Osteocyte (in vitro differentiated cells): ENCODE results near the gene ACKR3. TPM values are rescaled to one million over a fixed set of nuclear protein-coding genes. Genes with fewer than 3 reads are reported as not detected.

Experiments used
- DNase-seq: peaks from one replicate; pipeline ENCODE4 v3.0.0; 2021; ENCODE audit warnings: mixed read lengths; ENCODE audit not compliant: unreplicated experiment; ENCODE audit errors: extremely low spot score
- H3K27ac Mint-ChIP-seq: one replicate; pipeline ENCODE4 v1.8.0; 2021; ENCODE audit warnings: mild to moderate bottlenecking, mixed read lengths; ENCODE audit not compliant: unreplicated experiment
- H3K27me3 Mint-ChIP-seq: one replicate; pipeline ENCODE4 v1.8.0; 2021; ENCODE audit warnings: mixed read lengths; ENCODE audit not compliant: unreplicated experiment
- H3K36me3 Mint-ChIP-seq: one replicate; pipeline ENCODE4 v1.8.0; 2021; ENCODE audit warnings: mixed read lengths; ENCODE audit not compliant: unreplicated experiment
- H3K4me1 Mint-ChIP-seq: one replicate; pipeline ENCODE4 v1.8.0; 2021; ENCODE audit warnings: mixed read lengths; ENCODE audit not compliant: unreplicated experiment
- H3K4me3 Mint-ChIP-seq: one replicate; pipeline ENCODE4 v1.8.0; 2021; ENCODE audit warnings: mild to moderate bottlenecking, moderate library complexity, mixed read lengths; ENCODE audit not compliant: unreplicated experiment
- H3K9me3 Mint-ChIP-seq: one replicate; pipeline ENCODE4 v1.8.0; 2021; ENCODE audit warnings: mixed read lengths; ENCODE audit not compliant: unreplicated experiment
- CTCF ChIP-seq: fragments of 200-600 bp; sonication (generic); IDR thresholded peaks from 2 replicates; pipeline ENCODE4 v1.5.0; 2021; ENCODE audit warnings: antibody characterized with exemption, mild to moderate bottlenecking, moderate library complexity
- total RNA-seq: library from RNA; stranded (reverse); gene quantifications from 2 replicates; pipeline ENCODE4 v1.2.1, GENCODE V29; 2021

ACKR3 gene
- total RNA-seq, 1 donor from 2014 or later, result 36.9 TPM

- DNase-seq, result no peak
- peaks cover 29% of the 10 kb centered on the region for H3K4me1 Mint-ChIP-seq
- H3K9me3 Mint-ChIP-seq, result no peaks in the 10 kb centered on the region
- H3K27me3 Mint-ChIP-seq, result peaks cover 32% of the 10 kb centered on the region
- no peak overlapping the region for H3K27ac Mint-ChIP-seq
- no peak overlapping the region for H3K4me3 Mint-ChIP-seq
- TF ChIP-seq CTCF, result no peak
- H3K36me3 Mint-ChIP-seq, result no peaks in the 10 kb centered on the region
Observed at GRCh38 chr2:236603361-236604015, 33.9 kb downstream of the ACKR3 start.

GRCh38 chr2:236604575-236605344, 35.1 kb downstream of the ACKR3 start:
- TF ChIP-seq CTCF, result no peak
- Mint-ChIP-seq H3K4me1 (peaks cover 37% of the 10 kb centered on the region), H3K27ac (no peak overlapping the region), H3K36me3 (no peaks in the 10 kb centered on the region), H3K4me3 (no peak overlapping the region), H3K27me3 (peaks cover 27% of the 10 kb centered on the region), H3K9me3 (no peaks in the 10 kb centered on the region)
- no peak for DNase-seq

- H3K27me3 Mint-ChIP-seq, result peaks cover 24% of the 10 kb centered on the region
- H3K27ac Mint-ChIP-seq, result no peak overlapping the region
- H3K36me3 Mint-ChIP-seq, result no peaks in the 10 kb centered on the region
- H3K4me3 Mint-ChIP-seq, result no peak overlapping the region
- DNase-seq, result no peak
- H3K9me3 Mint-ChIP-seq, result no peaks in the 10 kb centered on the region
- TF ChIP-seq CTCF, result no peak
- peaks cover 37% of the 10 kb centered on the region for H3K4me1 Mint-ChIP-seq
Observed at GRCh38 chr2:236605345-236605734, 35.7 kb downstream of the ACKR3 start.

GRCh38 chr2:236606023-236606422, 36.4 kb downstream of the ACKR3 start:
- no peak for DNase-seq
- peak overlapping the region; percentile 8 for H3K27ac Mint-ChIP-seq
- H3K27me3 Mint-ChIP-seq, result peaks cover 18% of the 10 kb centered on the region
- H3K4me3 Mint-ChIP-seq, result no peak overlapping the region
- no peak for TF ChIP-seq CTCF
- H3K4me1 Mint-ChIP-seq, result peaks cover 37% of the 10 kb centered on the region
- no peaks in the 10 kb centered on the region for H3K36me3 Mint-ChIP-seq
- H3K9me3 Mint-ChIP-seq, result no peaks in the 10 kb centered on the region

- no peak for DNase-seq
- peaks cover 40% of the 10 kb centered on the region for H3K4me1 Mint-ChIP-seq
- peak; percentile 46 for TF ChIP-seq CTCF
- H3K36me3 Mint-ChIP-seq, result no peaks in the 10 kb centered on the region
- no peaks in the 10 kb centered on the region for H3K9me3 Mint-ChIP-seq
- H3K27ac Mint-ChIP-seq, result peak overlapping the region; percentile 89
- H3K27me3 Mint-ChIP-seq, result peaks cover 9% of the 10 kb centered on the region
- H3K4me3 Mint-ChIP-seq, result no peak overlapping the region
Observed at GRCh38 chr2:236607471-236608187, 38.0 kb downstream of the ACKR3 start.
